Measurements from ENCODE around the gene CIB4. TPM values are rescaled to one million over a fixed set of nuclear protein-coding genes. Genes with fewer than 3 reads are reported as not detected.

Gene CIB4
- total and polyA plus RNA-seq, 2 donors (not counting 1 experiment from before 2014, with no cell fraction given), result not detected

GRCh38 chr2:26648516-26648915, 7.3 kb upstream of the CIB4 start:
- no peaks in the 10 kb centered on the region for H3K36me3 ChIP-seq (replicated peaks in 1 of 2; ENCODE audit: control extremely low read depth in 1 of 2, control insufficient read depth in 1 of 2, extremely low read depth in 1 of 2, insufficient read depth in 2 of 2, low read length in 1 of 2)
- H3K4me3 ChIP-seq (ENCODE audit: control extremely low read depth in 1 of 5, extremely low read depth in 1 of 5, insufficient read depth in 1 of 5, low read depth in 2 of 5, low read length in 4 of 5), result no peak overlapping the region
- DNase-seq (no peak), ATAC-seq (ENCODE audit: low read depth) (no peak)
- Mint-ChIP-seq H3K4me1 (no peaks in the 10 kb centered on the region), H3K9me3 (ENCODE audit: insufficient read depth) (no peaks in the 10 kb centered on the region), H3K4me3 (no peak overlapping the region), H3K27ac (no peak overlapping the region), H3K27me3 (peaks cover 45% of the 10 kb centered on the region)
- no peaks in the 10 kb centered on the region for H4K20me1 ChIP-seq (ENCODE audit: control insufficient read depth, insufficient read depth, low read length, poor library complexity, severe bottlenecking)
- H3K27ac ChIP-seq (ENCODE audit: low read length in 2 of 2), result no peak overlapping the region
- WGBS (ENCODE audit: insufficient coverage), result 78% methylated on average over 5 of the region's 6 CpGs
- H2AFZ ChIP-seq (ENCODE audit: insufficient read depth, low read depth, low read length, poor library complexity, severe bottlenecking), result no peak overlapping the region
- peaks cover 0 to 3% (median 0%) of the 10 kb centered on the region in 4 experiments for H3K27me3 ChIP-seq (replicated peaks in 1 of 4; ENCODE audit: control extremely low read depth in 1 of 4, control insufficient read depth in 3 of 4, insufficient read depth in 4 of 4, low read length in 3 of 4)
- POLR2A ChIA-PET, result no interaction called here
- no peaks in the 10 kb centered on the region for H3K4me1 ChIP-seq (ENCODE audit: control insufficient read depth in 2 of 2, insufficient read depth in 2 of 2, low read length in 2 of 2)
- no peak overlapping the region for H3K4me2 ChIP-seq (replicated peaks; ENCODE audit: low read depth, low read length, poor library complexity, severe bottlenecking)
- CTCF ChIA-PET, result no interaction called here
- TF ChIP-seq, protein P1, sequence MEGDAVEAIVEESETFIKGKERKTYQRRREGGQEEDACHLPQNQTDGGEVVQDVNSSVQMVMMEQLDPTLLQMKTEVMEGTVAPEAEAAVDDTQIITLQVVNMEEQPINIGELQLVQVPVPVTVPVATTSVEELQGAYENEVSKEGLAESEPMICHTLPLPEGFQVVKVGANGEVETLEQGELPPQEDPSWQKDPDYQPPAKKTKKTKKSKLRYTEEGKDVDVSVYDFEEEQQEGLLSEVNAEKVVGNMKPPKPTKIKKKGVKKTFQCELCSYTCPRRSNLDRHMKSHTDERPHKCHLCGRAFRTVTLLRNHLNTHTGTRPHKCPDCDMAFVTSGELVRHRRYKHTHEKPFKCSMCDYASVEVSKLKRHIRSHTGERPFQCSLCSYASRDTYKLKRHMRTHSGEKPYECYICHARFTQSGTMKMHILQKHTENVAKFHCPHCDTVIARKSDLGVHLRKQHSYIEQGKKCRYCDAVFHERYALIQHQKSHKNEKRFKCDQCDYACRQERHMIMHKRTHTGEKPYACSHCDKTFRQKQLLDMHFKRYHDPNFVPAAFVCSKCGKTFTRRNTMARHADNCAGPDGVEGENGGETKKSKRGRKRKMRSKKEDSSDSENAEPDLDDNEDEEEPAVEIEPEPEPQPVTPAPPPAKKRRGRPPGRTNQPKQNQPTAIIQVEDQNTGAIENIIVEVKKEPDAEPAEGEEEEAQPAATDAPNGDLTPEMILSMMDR (IDR thresholded peaks at IDR 0.05), result no peak
- H3K79me2 ChIP-seq (ENCODE audit: control insufficient read depth, insufficient read depth, low read length), result no peaks in the 10 kb centered on the region
- H3K9me3 ChIP-seq (ENCODE audit: control extremely low read depth in 1 of 3, control insufficient read depth in 2 of 3, insufficient read depth in 1 of 3, low read length in 2 of 3), result no peaks in the 10 kb centered on the region
- intact Hi-C loops (cut with micrococcal nuclease), result no loop called here
- H3K9ac ChIP-seq (ENCODE audit: low read length), result no peak overlapping the region

GRCh38 chr2:26647981-26648380, 6.8 kb upstream of the CIB4 start:
- no peaks in the 10 kb centered on the region for H3K4me1 Mint-ChIP-seq
- no peak overlapping the region for H3K4me3 ChIP-seq (ENCODE audit: control extremely low read depth in 1 of 5, extremely low read depth in 1 of 5, insufficient read depth in 1 of 5, low read depth in 2 of 5, low read length in 4 of 5)
- CTCF ChIA-PET, result no interaction called here
- no peak overlapping the region for H3K27ac ChIP-seq (ENCODE audit: low read length in 2 of 2)
- H3K27ac Mint-ChIP-seq, result no peak overlapping the region
- no peaks in the 10 kb centered on the region for H3K36me3 ChIP-seq (replicated peaks in 1 of 2; ENCODE audit: control extremely low read depth in 1 of 2, control insufficient read depth in 1 of 2, extremely low read depth in 1 of 2, insufficient read depth in 2 of 2, low read length in 1 of 2)
- no peak overlapping the region for H3K9ac ChIP-seq (ENCODE audit: low read length)
- no peak overlapping the region for H2AFZ ChIP-seq (ENCODE audit: insufficient read depth, low read depth, low read length, poor library complexity, severe bottlenecking)
- no peaks in the 10 kb centered on the region for H3K9me3 Mint-ChIP-seq (ENCODE audit: insufficient read depth)
- no CpG with 5 or more reads among the region's 3 CpGs for WGBS (ENCODE audit: insufficient coverage)
- H3K4me2 ChIP-seq (replicated peaks; ENCODE audit: low read depth, low read length, poor library complexity, severe bottlenecking), result no peak overlapping the region
- H4K20me1 ChIP-seq (ENCODE audit: control insufficient read depth, insufficient read depth, low read length, poor library complexity, severe bottlenecking), result no peaks in the 10 kb centered on the region
- no peaks in the 10 kb centered on the region for H3K9me3 ChIP-seq (ENCODE audit: control extremely low read depth in 1 of 3, control insufficient read depth in 2 of 3, insufficient read depth in 1 of 3, low read length in 2 of 3)
- no peak for ATAC-seq (ENCODE audit: low read depth)
- H3K4me1 ChIP-seq (ENCODE audit: control insufficient read depth in 2 of 2, insufficient read depth in 2 of 2, low read length in 2 of 2), result no peaks in the 10 kb centered on the region
- H3K4me3 Mint-ChIP-seq, result no peak overlapping the region
- no peaks in the 10 kb centered on the region for H3K79me2 ChIP-seq (ENCODE audit: control insufficient read depth, insufficient read depth, low read length)
- DNase-seq, result no peak
- POLR2A ChIA-PET, result no interaction called here
- TF ChIP-seq EZH2 (IDR thresholded peaks at IDR 0.05; ENCODE audit: borderline replicate concordance, insufficient read depth, low read depth, low read length, poor library complexity, severe bottlenecking), result no peak
- TF ChIP-seq, protein P1 (IDR thresholded peaks at IDR 0.05), result no peak
- peaks cover 43% of the 10 kb centered on the region for H3K27me3 Mint-ChIP-seq
- intact Hi-C loops (cut with micrococcal nuclease), result no loop called here
- H3K27me3 ChIP-seq (replicated peaks in 1 of 4; ENCODE audit: control extremely low read depth in 1 of 4, control insufficient read depth in 3 of 4, insufficient read depth in 4 of 4, low read length in 3 of 4), result peaks cover 0 to 3% (median 0%) of the 10 kb centered on the region in 4 experiments

All from B cell (primary cell).